WTC11 (cell line): ENCODE results near the gene NECAB2. TPM values are rescaled to one million over a fixed set of nuclear protein-coding genes. Genes with fewer than 3 reads are reported as not detected.

Source experiments
- ATAC-seq: fragments of 200-7000 bp; cut with Tn5 transposase; 2 replicates; pipeline ENCODE4 v1.10.0; 2021; ENCODE audit warnings: mild to moderate bottlenecking, moderate library complexity
- CTCF ChIA-PET: fragments of 300-600 bp; sonication (Branson Sonifier 250); formaldehyde crosslinking; loops from one replicate; lab custom pipeline; 2021; ENCODE audit warnings: antibody characterized with exemption; lab: Charles Lee
- POLR2A ChIA-PET: fragments of 350-600 bp; sonication (Branson Sonifier 250); formaldehyde crosslinking; loops from one replicate; lab custom pipeline; 2021; ENCODE audit warnings: antibody characterized with exemption; lab: Charles Lee
- DNase-seq: peaks from one replicate; pipeline ENCODE4 v3.0.0; 2021; ENCODE audit warnings: low spot score
- H3K27ac Mint-ChIP-seq: 2 replicates; pipeline ENCODE4 v1.8.0; 2021; ENCODE audit warnings: mixed read lengths
- H3K27me3 Mint-ChIP-seq: 2 replicates; pipeline ENCODE4 v1.8.0; 2021; ENCODE audit warnings: low read depth, mild to moderate bottlenecking, moderate library complexity, mixed read lengths
- H3K36me3 Mint-ChIP-seq: 2 replicates; pipeline ENCODE4 v1.8.0; 2021; ENCODE audit warnings: mixed read lengths
- H3K4me1 Mint-ChIP-seq: 2 replicates; pipeline ENCODE4 v1.8.0; 2022; ENCODE audit warnings: mixed read lengths
- H3K4me3 Mint-ChIP-seq: 2 replicates; pipeline ENCODE4 v1.8.0; 2021; ENCODE audit warnings: mild to moderate bottlenecking, moderate library complexity, mixed read lengths
- H3K9me3 Mint-ChIP-seq: 2 replicates; pipeline ENCODE4 v1.8.0; 2021; ENCODE audit warnings: mixed read lengths
- ARID4B ChIP-seq: sonication (generic); formaldehyde crosslinking; IDR thresholded peaks from 2 replicates; pipeline ENCODE4 v1.8.0; 2023; ENCODE audit warnings: missing genetic modification reagents, mild to moderate bottlenecking, borderline replicate concordance
- CREM ChIP-seq: sonication (generic); formaldehyde crosslinking; IDR thresholded peaks from 2 replicates; pipeline ENCODE4 v1.8.1; 2022; ENCODE audit warnings: mild to moderate bottlenecking, missing genetic modification reagents, moderate library complexity
- ELF4 ChIP-seq: sonication (generic); formaldehyde crosslinking; IDR thresholded peaks from 2 replicates; pipeline ENCODE4 v1.8.1; 2022; ENCODE audit warnings: low read depth, mild to moderate bottlenecking, moderate library complexity, missing genetic modification reagents
- EMX1 ChIP-seq: fragments of 250-450 bp; sonication (Bioruptor Pico); IDR thresholded peaks from 2 replicates; pipeline ENCODE4 v1.8.0; 2021; ENCODE audit warnings: mild to moderate bottlenecking
- GABPB1 ChIP-seq: sonication (generic); formaldehyde crosslinking; IDR thresholded peaks from 2 replicates; pipeline ENCODE4 v1.8.1; 2023; ENCODE audit warnings: mild to moderate bottlenecking, missing genetic modification reagents
- KAT7 ChIP-seq: sonication (generic); formaldehyde crosslinking; IDR thresholded peaks from 2 replicates; pipeline ENCODE4 v1.8.1; 2023; ENCODE audit warnings: missing genetic modification reagents, mild to moderate bottlenecking, borderline replicate concordance
- NFATC4 ChIP-seq: fragments of 250-450 bp; sonication (Bioruptor Pico); IDR thresholded peaks from 2 replicates; pipeline ENCODE4 v1.9.0; 2021; ENCODE audit warnings: mild to moderate bottlenecking
- PRRX2 ChIP-seq: fragments of 250-450 bp; sonication (Bioruptor Pico); IDR thresholded peaks from 2 replicates; pipeline ENCODE4 v1.8.0; 2021; ENCODE audit warnings: mild to moderate bottlenecking
- ZNF232 ChIP-seq: sonication (generic); formaldehyde crosslinking; IDR thresholded peaks from 2 replicates; pipeline ENCODE4 v1.8.0; 2022; ENCODE audit warnings: mild to moderate bottlenecking, missing genetic modification reagents
- ZSCAN18 ChIP-seq: fragments of 250-450 bp; sonication (Bioruptor Pico); IDR thresholded peaks from 2 replicates; pipeline ENCODE4 v2.1.2; 2022; ENCODE audit warnings: mild to moderate bottlenecking, moderate library complexity
- total RNA-seq: library from RNA; stranded (reverse); gene quantifications from 3 replicates; pipeline ENCODE4 v1.2.3, GENCODE V29; 2021
- TF ChIP-seq, protein P1 (sequence below): sonication (generic); formaldehyde crosslinking; IDR thresholded peaks from 2 replicates; pipeline ENCODE4 v1.8.1; 2022; ENCODE audit warnings: mild to moderate bottlenecking, moderate library complexity, missing genetic modification reagents
- TF ChIP-seq, protein P2 (sequence below): sonication (generic); formaldehyde crosslinking; conservative IDR thresholded peaks from 2 replicates; pipeline ENCODE4 v1.8.1; 2022; ENCODE audit warnings: mild to moderate bottlenecking, missing genetic modification reagents
- TF ChIP-seq, protein P3 (sequence below): fragments of 200-600 bp; IDR thresholded peaks from 2 replicates; pipeline ENCODE4 v1.8.0; 2022; ENCODE audit warnings: antibody characterized with exemption

The NECAB2 gene
- total RNA-seq, 1 experiment from 2014 or later = 2.9 TPM

GRCh38 chr16:84022644-84023043 lies 54.6 kb downstream of the NECAB2 start (continued):
- TF ChIP-seq ARID4B (no peak), KAT7 (CRISPR knock-in tag) (no peak), ELF4 (CRISPR knock-in tag) (no peak), NFATC4 (CRISPR knock-in tag) (no peak), CREM (CRISPR knock-in tag) (no peak), GABPB1 (CRISPR knock-in tag) (no peak), EMX1 (CRISPR knock-in tag) (no peak)
- TF ChIP-seq, protein P1, sequence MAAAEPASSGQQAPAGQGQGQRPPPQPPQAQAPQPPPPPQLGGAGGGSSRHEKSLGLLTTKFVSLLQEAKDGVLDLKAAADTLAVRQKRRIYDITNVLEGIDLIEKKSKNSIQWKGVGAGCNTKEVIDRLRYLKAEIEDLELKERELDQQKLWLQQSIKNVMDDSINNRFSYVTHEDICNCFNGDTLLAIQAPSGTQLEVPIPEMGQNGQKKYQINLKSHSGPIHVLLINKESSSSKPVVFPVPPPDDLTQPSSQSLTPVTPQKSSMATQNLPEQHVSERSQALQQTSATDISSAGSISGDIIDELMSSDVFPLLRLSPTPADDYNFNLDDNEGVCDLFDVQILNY (CRISPR knock-in tag) = no peak
- TF ChIP-seq, protein P2, sequence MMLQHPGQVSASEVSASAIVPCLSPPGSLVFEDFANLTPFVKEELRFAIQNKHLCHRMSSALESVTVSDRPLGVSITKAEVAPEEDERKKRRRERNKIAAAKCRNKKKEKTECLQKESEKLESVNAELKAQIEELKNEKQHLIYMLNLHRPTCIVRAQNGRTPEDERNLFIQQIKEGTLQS (CRISPR knock-in tag) = no peak

- POLR2A ChIA-PET = no interaction called here
- TF ChIP-seq, protein P3, sequence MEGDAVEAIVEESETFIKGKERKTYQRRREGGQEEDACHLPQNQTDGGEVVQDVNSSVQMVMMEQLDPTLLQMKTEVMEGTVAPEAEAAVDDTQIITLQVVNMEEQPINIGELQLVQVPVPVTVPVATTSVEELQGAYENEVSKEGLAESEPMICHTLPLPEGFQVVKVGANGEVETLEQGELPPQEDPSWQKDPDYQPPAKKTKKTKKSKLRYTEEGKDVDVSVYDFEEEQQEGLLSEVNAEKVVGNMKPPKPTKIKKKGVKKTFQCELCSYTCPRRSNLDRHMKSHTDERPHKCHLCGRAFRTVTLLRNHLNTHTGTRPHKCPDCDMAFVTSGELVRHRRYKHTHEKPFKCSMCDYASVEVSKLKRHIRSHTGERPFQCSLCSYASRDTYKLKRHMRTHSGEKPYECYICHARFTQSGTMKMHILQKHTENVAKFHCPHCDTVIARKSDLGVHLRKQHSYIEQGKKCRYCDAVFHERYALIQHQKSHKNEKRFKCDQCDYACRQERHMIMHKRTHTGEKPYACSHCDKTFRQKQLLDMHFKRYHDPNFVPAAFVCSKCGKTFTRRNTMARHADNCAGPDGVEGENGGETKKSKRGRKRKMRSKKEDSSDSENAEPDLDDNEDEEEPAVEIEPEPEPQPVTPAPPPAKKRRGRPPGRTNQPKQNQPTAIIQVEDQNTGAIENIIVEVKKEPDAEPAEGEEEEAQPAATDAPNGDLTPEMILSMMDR = no peak
- TF ChIP-seq ZNF232 (CRISPR knock-in tag) (no peak), PRRX2 (CRISPR knock-in tag) (no peak), NFATC4 (CRISPR knock-in tag) (no peak), ARID4B (no peak), ZSCAN18 (CRISPR knock-in tag) (no peak)
- no peak for ATAC-seq
- Mint-ChIP-seq H3K36me3 (peaks cover 14% of the 10 kb centered on the region), H3K4me1 (peaks cover 17% of the 10 kb centered on the region), H3K4me3 (no peak overlapping the region), H3K27ac (no peak overlapping the region), H3K9me3 (peaks cover 15% of the 10 kb centered on the region), H3K27me3 (peaks cover 9% of the 10 kb centered on the region)
- CTCF ChIA-PET = no interaction called here
- DNase-seq = no peak
Measured at GRCh38 chr16:84024854-84025253, 56.8 kb downstream of the NECAB2 start.
